ENCODE data around the gene OSTN.

OSTN gene

GRCh38 chr3:191275751-191276150 lies 76.7 kb downstream of the OSTN start:
- TF ChIP-seq CTCF (IDR thresholded peaks at IDR 0.05; ENCODE audit: control insufficient read depth, insufficient read depth, low read depth, low read length, missing control alignments): no peak
- H3K4me3 ChIP-seq (ENCODE audit: control insufficient read depth, low read depth, low read length): no peak overlapping the region
- DNase-seq (ENCODE audit: low read depth): no peak

- no peak overlapping the region for H3K4me3 ChIP-seq (ENCODE audit: control insufficient read depth, low read depth, low read length)
- no peak for DNase-seq (ENCODE audit: low read depth)
- no peak for TF ChIP-seq CTCF (IDR thresholded peaks at IDR 0.05; ENCODE audit: control insufficient read depth, insufficient read depth, low read depth, low read length, missing control alignments)
Measured at GRCh38 chr3:191280111-191280510, 81.1 kb downstream of the OSTN start.

- H3K4me3 ChIP-seq (ENCODE audit: control insufficient read depth, low read depth, low read length): no peak overlapping the region
- no peak for DNase-seq (ENCODE audit: low read depth)
Measured at GRCh38 chr3:191280882-191281281, 81.8 kb downstream of the OSTN start.

GRCh38 chr3:191282251-191283185 lies 83.5 kb downstream of the OSTN start:
- DNase-seq (ENCODE audit: low read depth): no peak

More at GRCh38 chr3:191280882-191281281, 81.8 kb downstream of the OSTN start:
- TF ChIP-seq CTCF (IDR thresholded peaks at IDR 0.05; ENCODE audit: control insufficient read depth, insufficient read depth, low read depth, low read length, missing control alignments): no peak

GRCh38 chr3:191283400-191283799 lies 84.4 kb downstream of the OSTN start:
- TF ChIP-seq CTCF (IDR thresholded peaks at IDR 0.05; ENCODE audit: control insufficient read depth, insufficient read depth, low read depth, low read length, missing control alignments): no peak
- DNase-seq (ENCODE audit: low read depth): no peak
- H3K4me3 ChIP-seq (ENCODE audit: control insufficient read depth, low read depth, low read length): no peak overlapping the region

More at GRCh38 chr3:191282251-191283185, 83.5 kb downstream of the OSTN start:
- TF ChIP-seq CTCF (IDR thresholded peaks at IDR 0.05; ENCODE audit: control insufficient read depth, insufficient read depth, low read depth, low read length, missing control alignments): no peak
- H3K4me3 ChIP-seq (ENCODE audit: control insufficient read depth, low read depth, low read length): no peak overlapping the region

GRCh38 chr3:191290311-191291025 lies 91.4 kb downstream of the OSTN start:
- TF ChIP-seq CTCF (IDR thresholded peaks at IDR 0.05; ENCODE audit: control insufficient read depth, insufficient read depth, low read depth, low read length, missing control alignments): no peak
- H3K4me3 ChIP-seq (ENCODE audit: control insufficient read depth, low read depth, low read length): no peak overlapping the region
- no peak for DNase-seq (ENCODE audit: low read depth)
